Neural progenitor cell (in vitro differentiated cells): ENCODE results near the gene GNAI2. TPM values are rescaled to one million over a fixed set of nuclear protein-coding genes. Genes with fewer than 3 reads are reported as not detected.

Experiments used
- DNase-seq: peaks from one replicate; pipeline ENCODE4 v3.0.0-alpha.2; 2016; ENCODE audit warnings: low spot score
- H2AFZ ChIP-seq: fragments of 200-600 bp; sonication (generic); replicated peaks from 2 replicates; pipeline ENCODE4 v1.6.1; 2016; ENCODE audit warnings: antibody characterized with exemption
- H3F3A ChIP-seq: fragments of 200-600 bp; sonication (generic); 2 replicates; pipeline ENCODE4 v1.6.1; 2016; ENCODE audit warnings: antibody characterized with exemption, low read depth
- H3K27ac ChIP-seq: fragments of 200-600 bp; sonication (generic); 2 replicates; pipeline ENCODE4 v1.5.1; 2016; ENCODE audit warnings: mild to moderate bottlenecking
- H3K27me3 ChIP-seq: fragments of 200-600 bp; sonication (generic); 2 replicates; pipeline ENCODE4 v1.6.1; 2016; ENCODE audit warnings: mild to moderate bottlenecking, moderate library complexity
- H3K36me3 ChIP-seq: fragments of 200-600 bp; sonication (generic); 2 replicates; pipeline ENCODE4 v1.5.1; 2016
- H3K4me1 ChIP-seq: fragments of 200-600 bp; sonication (generic); 2 replicates; pipeline ENCODE4 v1.6.1; 2016; ENCODE audit warnings: mixed run types
- H3K4me2 ChIP-seq: fragments of 200-600 bp; sonication (generic); 2 replicates; pipeline ENCODE4 v1.6.1; 2016
- H3K4me3 ChIP-seq: fragments of 200-600 bp; sonication (generic); 2 replicates; pipeline ENCODE4 v1.5.1; 2016
- H3K79me2 ChIP-seq: fragments of 200-600 bp; sonication (generic); 2 replicates; pipeline ENCODE4 v1.6.1; 2016; ENCODE audit warnings: low read depth
- H3K9ac ChIP-seq: fragments of 200-600 bp; sonication (generic); 2 replicates; pipeline ENCODE4 v1.6.1; 2016
- H3K9me3 ChIP-seq: fragments of 200-600 bp; sonication (generic); 2 replicates; pipeline ENCODE4 v1.5.1; 2016; ENCODE audit warnings: low read depth
- H4K20me1 ChIP-seq: fragments of 200-600 bp; sonication (generic); 2 replicates; pipeline ENCODE4 v1.6.1; 2016; ENCODE audit warnings: low read depth
- H3K27ac Mint-ChIP-seq: 3 replicates; pipeline ENCODE4 v1.8.0; 2021; ENCODE audit warnings: mixed read lengths
- H3K27me3 Mint-ChIP-seq: 2 replicates; pipeline ENCODE4 v1.8.0; 2022; ENCODE audit warnings: low read depth, mild to moderate bottlenecking, inconsistent platforms, moderate library complexity, mixed read lengths; ENCODE audit not compliant: insufficient read depth
- H3K36me3 Mint-ChIP-seq: 3 replicates; pipeline ENCODE4 v1.8.0; 2021; ENCODE audit warnings: mixed read lengths
- H3K4me1 Mint-ChIP-seq: 3 replicates; pipeline ENCODE4 v1.8.0; 2021; ENCODE audit warnings: mixed read lengths
- H3K4me3 Mint-ChIP-seq: 3 replicates; pipeline ENCODE4 v1.8.0; 2021; ENCODE audit warnings: mild to moderate bottlenecking, moderate library complexity, mixed read lengths
- H3K9me3 Mint-ChIP-seq: 3 replicates; pipeline ENCODE4 v1.8.0; 2020; ENCODE audit warnings: mixed read lengths
- EZH2 ChIP-seq: fragments of 200-600 bp; sonication (generic); IDR thresholded peaks from 2 replicates; pipeline ENCODE4 v1.6.1; 2017; ENCODE audit warnings: antibody characterized with exemption, mild to moderate bottlenecking, moderate library complexity
- EZH2phosphoT487 ChIP-seq: fragments of 200-600 bp; sonication (generic); IDR thresholded peaks from 2 replicates; pipeline ENCODE4 v1.6.1; 2017; ENCODE audit warnings: antibody characterized with exemption
- total RNA-seq: library from RNA; depleted of rRNA; stranded (reverse); fragments of >200 nt; gene quantifications from 2 replicates; pipeline ENCODE4 v1.2.3, GENCODE V29; 2015; ENCODE audit warnings: low replicate concordance
- TF ChIP-seq, protein P1 (sequence below): fragments of 200-600 bp; sonication (generic); IDR thresholded peaks from 2 replicates; pipeline ENCODE4 v1.5.1; 2017; ENCODE audit warnings: antibody characterized with exemption, mild to moderate bottlenecking

Gene GNAI2
- total RNA-seq, 1 donor from 2014 or later = 249 TPM

DNA sequence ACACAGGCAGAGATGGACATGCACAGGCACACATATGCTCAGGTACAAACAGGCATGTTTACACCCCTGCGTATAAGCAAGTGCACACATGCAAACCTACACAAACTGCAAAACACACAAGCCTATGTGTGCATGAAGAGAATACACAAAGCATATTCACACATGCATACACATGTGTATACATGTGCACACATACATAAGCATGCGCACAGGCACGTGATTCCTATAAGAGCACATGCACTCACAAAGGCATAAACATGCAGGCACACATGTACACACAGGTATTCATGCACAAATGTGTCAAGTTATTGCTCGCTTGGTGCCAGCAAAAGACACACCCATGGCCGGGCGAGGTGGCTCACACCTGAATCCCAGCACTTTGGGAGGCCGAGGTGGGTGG, 46.0 kb upstream of the GNAI2 start:
- H3K4me1 ChIP-seq = peaks cover 6% of the 10 kb centered on the region
- H2AFZ ChIP-seq = no peak overlapping the region
- H3K4me3 Mint-ChIP-seq = no peak overlapping the region
- H3K9ac ChIP-seq = no peak overlapping the region
- no peaks in the 10 kb centered on the region for H4K20me1 ChIP-seq
- peaks cover 23% of the 10 kb centered on the region for H3K27me3 ChIP-seq
- H3K36me3 Mint-ChIP-seq = no peaks in the 10 kb centered on the region
- H3K4me1 Mint-ChIP-seq = peaks cover 9% of the 10 kb centered on the region
- no peaks in the 10 kb centered on the region for H3K79me2 ChIP-seq
- TF ChIP-seq EZH2 = no peak
- no peak for TF ChIP-seq EZH2phosphoT487
- TF ChIP-seq, protein P1, sequence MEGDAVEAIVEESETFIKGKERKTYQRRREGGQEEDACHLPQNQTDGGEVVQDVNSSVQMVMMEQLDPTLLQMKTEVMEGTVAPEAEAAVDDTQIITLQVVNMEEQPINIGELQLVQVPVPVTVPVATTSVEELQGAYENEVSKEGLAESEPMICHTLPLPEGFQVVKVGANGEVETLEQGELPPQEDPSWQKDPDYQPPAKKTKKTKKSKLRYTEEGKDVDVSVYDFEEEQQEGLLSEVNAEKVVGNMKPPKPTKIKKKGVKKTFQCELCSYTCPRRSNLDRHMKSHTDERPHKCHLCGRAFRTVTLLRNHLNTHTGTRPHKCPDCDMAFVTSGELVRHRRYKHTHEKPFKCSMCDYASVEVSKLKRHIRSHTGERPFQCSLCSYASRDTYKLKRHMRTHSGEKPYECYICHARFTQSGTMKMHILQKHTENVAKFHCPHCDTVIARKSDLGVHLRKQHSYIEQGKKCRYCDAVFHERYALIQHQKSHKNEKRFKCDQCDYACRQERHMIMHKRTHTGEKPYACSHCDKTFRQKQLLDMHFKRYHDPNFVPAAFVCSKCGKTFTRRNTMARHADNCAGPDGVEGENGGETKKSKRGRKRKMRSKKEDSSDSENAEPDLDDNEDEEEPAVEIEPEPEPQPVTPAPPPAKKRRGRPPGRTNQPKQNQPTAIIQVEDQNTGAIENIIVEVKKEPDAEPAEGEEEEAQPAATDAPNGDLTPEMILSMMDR = no peak
- no peak overlapping the region for H3K27ac Mint-ChIP-seq
- H3F3A ChIP-seq = peaks cover 6% of the 10 kb centered on the region
- H3K4me3 ChIP-seq = no peak overlapping the region
- DNase-seq = no peak
- no peak overlapping the region for H3K4me2 ChIP-seq
- no peaks in the 10 kb centered on the region for H3K9me3 Mint-ChIP-seq
- peaks cover 6% of the 10 kb centered on the region for H3K27me3 Mint-ChIP-seq
- no peaks in the 10 kb centered on the region for H3K9me3 ChIP-seq
- H3K27ac ChIP-seq = no peak overlapping the region
- H3K36me3 ChIP-seq = no peaks in the 10 kb centered on the region

DNA sequence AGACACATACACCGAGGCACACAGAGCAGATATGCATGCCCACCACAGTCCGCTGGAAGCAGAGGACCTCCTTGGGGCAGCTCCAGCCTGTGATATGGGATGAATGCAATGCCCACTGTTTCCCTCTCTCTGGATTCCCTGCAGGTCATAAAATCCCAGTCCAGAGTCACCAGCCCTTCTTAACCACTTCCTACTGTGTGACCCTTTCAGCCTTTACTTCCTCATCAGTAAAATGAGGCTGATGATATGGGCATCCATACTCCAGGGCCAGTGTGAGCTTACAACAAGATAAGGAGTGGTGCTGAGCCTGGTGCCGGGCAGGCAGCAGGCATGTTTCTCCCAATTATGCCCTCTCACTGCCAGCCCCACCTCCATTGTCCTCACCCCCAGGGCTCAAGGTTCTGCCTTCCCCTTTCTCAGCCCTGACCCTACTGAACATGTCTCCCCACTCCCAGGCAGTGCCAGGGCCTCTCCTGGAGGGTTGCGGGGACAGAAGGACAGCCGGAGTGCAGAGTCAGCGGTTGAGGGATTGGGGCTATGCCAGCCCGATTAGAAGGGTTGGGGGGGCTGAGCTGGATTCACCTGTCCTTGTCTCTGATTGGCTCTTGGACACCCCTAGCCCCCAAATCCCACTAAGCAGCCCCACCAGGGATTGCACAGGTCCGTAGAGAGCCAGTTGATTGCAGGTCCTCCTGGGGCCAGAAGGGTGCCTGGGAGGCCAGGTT, 44.9 kb upstream of the GNAI2 start, which contains the start of gene GNAT1:
Gene GNAT1, plus strand, starts transcription at position 675 of the 725 bp plus-strand sequence. CDS start 116 bp downstream, outside the sequence.
- peak within 1 kb of the TSS; percentile 57 for H3K27ac Mint-ChIP-seq

DNA sequence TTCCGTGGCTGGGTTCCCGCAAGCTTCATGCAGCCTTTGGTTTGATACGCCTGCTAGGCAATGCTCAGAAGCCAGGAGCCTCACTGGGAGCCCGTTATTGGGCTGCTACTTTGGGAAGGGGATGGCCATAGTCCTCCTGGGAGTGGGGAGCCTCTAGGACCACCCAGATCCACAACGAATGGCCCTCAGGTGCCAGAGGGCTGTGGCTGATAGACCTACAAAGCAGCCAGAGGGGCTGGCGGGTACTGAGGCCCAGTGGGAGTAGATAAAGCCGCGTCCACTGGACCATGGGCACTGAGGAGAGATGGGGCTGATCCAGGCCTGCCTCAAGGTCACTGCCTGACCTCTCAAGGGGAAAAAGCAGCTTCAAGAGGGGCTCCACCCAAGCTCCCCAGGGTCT, 43.9 kb upstream of the GNAI2 start:
- H3K4me3 Mint-ChIP-seq = no peak overlapping the region
- no peak overlapping the region for H3K27ac Mint-ChIP-seq
- no peak overlapping the region for H3K4me3 ChIP-seq
- no peaks in the 10 kb centered on the region for H3K9me3 ChIP-seq
- H3K36me3 ChIP-seq = no peaks in the 10 kb centered on the region
- H3K27me3 ChIP-seq = peaks cover 32% of the 10 kb centered on the region
- no peak for DNase-seq
- H3K9me3 Mint-ChIP-seq = no peaks in the 10 kb centered on the region
- no peaks in the 10 kb centered on the region for H3K79me2 ChIP-seq
- no peak overlapping the region for H3K4me2 ChIP-seq
- no peaks in the 10 kb centered on the region for H3K36me3 Mint-ChIP-seq
- TF ChIP-seq EZH2 (no peak), EZH2phosphoT487 (no peak)
- TF ChIP-seq, protein P1 = no peak
- peaks cover 6% of the 10 kb centered on the region for H3K4me1 ChIP-seq
- no peak overlapping the region for H3K27ac ChIP-seq
- H3K27me3 Mint-ChIP-seq = peaks cover 4% of the 10 kb centered on the region
- H2AFZ ChIP-seq = no peak overlapping the region
- H3K9ac ChIP-seq = no peak overlapping the region
- peaks cover 6% of the 10 kb centered on the region for H3F3A ChIP-seq
- H3K4me1 Mint-ChIP-seq = peaks cover 9% of the 10 kb centered on the region
- no peaks in the 10 kb centered on the region for H4K20me1 ChIP-seq

More for the DNA sequence above, 44.9 kb upstream of the GNAI2 start, which contains the start of gene GNAT1:
- H3K4me2 ChIP-seq = no peak within 1 kb of the TSS
- Mint-ChIP-seq H3K27me3 (peaks cover 6% of the 10 kb centered on the region), H3K4me1 (peaks cover 9% of the 10 kb centered on the region), H3K36me3 (no peaks in the 10 kb centered on the region), H3K9me3 (no peaks in the 10 kb centered on the region), H3K4me3 (no peak within 1 kb of the TSS)
- no peak within 1 kb of the TSS for H3K4me3 ChIP-seq
- H3K9me3 ChIP-seq = no peaks in the 10 kb centered on the region
- TF ChIP-seq, protein P1 = no peak
- TF ChIP-seq EZH2 (no peak), EZH2phosphoT487 (no peak)
- H3K79me2 ChIP-seq = no peaks in the 10 kb centered on the region
- peaks cover 32% of the 10 kb centered on the region for H3K27me3 ChIP-seq
- no peak for DNase-seq
- H2AFZ ChIP-seq = no peak within 1 kb of the TSS
- H3K36me3 ChIP-seq = no peaks in the 10 kb centered on the region
- peaks cover 6% of the 10 kb centered on the region for H3K4me1 ChIP-seq
- no peak within 1 kb of the TSS for H3K27ac ChIP-seq
- H4K20me1 ChIP-seq = no peaks in the 10 kb centered on the region
- H3F3A ChIP-seq = peaks cover 6% of the 10 kb centered on the region
- no peak within 1 kb of the TSS for H3K9ac ChIP-seq
